ENCODE measurements around the gene TRIM23.

The TRIM23 gene

GRCh38 chr5:65624025-65624570, at the start of gene TRIM23:
Gene TRIM23 (minus strand): TSS chr5:65624333. CDS start chr5:65624274, 59 bp downstream.
- H2AFZ ChIP-seq (ENCODE audit: low read depth) = peak within 1 kb of the TSS; percentile 67
- peak within 1 kb of the TSS; percentile 78 for H3K9ac ChIP-seq
- H3K4me1 ChIP-seq (ENCODE audit: low read depth, poor library complexity, severe bottlenecking) = peaks cover 31% of the 10 kb centered on the region
- H3K27me3 ChIP-seq (ENCODE audit: insufficient read depth, low read depth) = no peaks in the 10 kb centered on the region
- no peak within 1 kb of the TSS for H3K4me3 ChIP-seq (IDR thresholded peaks at IDR 0.05; ENCODE audit: insufficient read depth, low read depth, low read length)
- H4K20me1 ChIP-seq (ENCODE audit: insufficient read depth) = no peaks in the 10 kb centered on the region
- TF ChIP-seq, protein P1, sequence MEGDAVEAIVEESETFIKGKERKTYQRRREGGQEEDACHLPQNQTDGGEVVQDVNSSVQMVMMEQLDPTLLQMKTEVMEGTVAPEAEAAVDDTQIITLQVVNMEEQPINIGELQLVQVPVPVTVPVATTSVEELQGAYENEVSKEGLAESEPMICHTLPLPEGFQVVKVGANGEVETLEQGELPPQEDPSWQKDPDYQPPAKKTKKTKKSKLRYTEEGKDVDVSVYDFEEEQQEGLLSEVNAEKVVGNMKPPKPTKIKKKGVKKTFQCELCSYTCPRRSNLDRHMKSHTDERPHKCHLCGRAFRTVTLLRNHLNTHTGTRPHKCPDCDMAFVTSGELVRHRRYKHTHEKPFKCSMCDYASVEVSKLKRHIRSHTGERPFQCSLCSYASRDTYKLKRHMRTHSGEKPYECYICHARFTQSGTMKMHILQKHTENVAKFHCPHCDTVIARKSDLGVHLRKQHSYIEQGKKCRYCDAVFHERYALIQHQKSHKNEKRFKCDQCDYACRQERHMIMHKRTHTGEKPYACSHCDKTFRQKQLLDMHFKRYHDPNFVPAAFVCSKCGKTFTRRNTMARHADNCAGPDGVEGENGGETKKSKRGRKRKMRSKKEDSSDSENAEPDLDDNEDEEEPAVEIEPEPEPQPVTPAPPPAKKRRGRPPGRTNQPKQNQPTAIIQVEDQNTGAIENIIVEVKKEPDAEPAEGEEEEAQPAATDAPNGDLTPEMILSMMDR (conservative IDR thresholded peaks at IDR 0.05; ENCODE audit: low read depth, low read length) = no peak
- H3K36me3 ChIP-seq (ENCODE audit: insufficient read depth) = no peaks in the 10 kb centered on the region
- H3K4me2 ChIP-seq = peak within 1 kb of the TSS; percentile 97
- H3K79me2 ChIP-seq (ENCODE audit: insufficient read depth, low read depth) = peaks cover 75% of the 10 kb centered on the region
- peak within 1 kb of the TSS; percentile 70 for H3K27ac ChIP-seq

GRCh38 chr5:65672796-65673195, 48.7 kb upstream of the TRIM23 start:
- Histone ChIP-seq H3K79me2 (ENCODE audit: insufficient read depth, low read depth) (no peaks in the 10 kb centered on the region), H3K27me3 (ENCODE audit: insufficient read depth, low read depth) (no peaks in the 10 kb centered on the region)
- TF ChIP-seq, protein P1 (conservative IDR thresholded peaks at IDR 0.05; ENCODE audit: low read depth, low read length) = no peak

DNA sequence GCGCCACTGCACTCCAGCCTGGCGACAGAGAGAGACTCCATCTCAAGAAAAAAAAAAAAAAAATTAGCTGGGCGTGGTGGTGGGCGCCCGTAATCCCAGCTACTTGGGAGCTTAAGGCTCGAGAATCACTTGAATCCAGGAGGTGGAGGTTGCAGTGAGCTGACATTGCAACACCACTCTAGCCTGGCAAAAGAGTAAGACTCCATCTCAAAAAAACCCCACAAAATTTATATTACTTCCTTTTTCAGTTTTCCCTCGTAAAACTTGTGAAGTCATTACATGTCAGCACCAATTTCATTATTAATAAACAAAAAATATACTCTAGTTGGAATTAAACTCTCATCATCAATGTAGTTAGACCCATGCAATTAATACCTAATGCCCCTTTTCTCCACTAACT, 44.6 kb upstream of the TRIM23 start:
- Histone ChIP-seq H3K4me2 (no peak overlapping the region), H4K20me1 (ENCODE audit: insufficient read depth) (no peaks in the 10 kb centered on the region), H3K27me3 (ENCODE audit: insufficient read depth, low read depth) (no peaks in the 10 kb centered on the region), H3K4me3 (IDR thresholded peaks at IDR 0.05; ENCODE audit: insufficient read depth, low read depth, low read length) (no peak overlapping the region), H3K36me3 (ENCODE audit: insufficient read depth) (no peaks in the 10 kb centered on the region), H3K4me1 (ENCODE audit: low read depth, poor library complexity, severe bottlenecking) (no peaks in the 10 kb centered on the region), H2AFZ (ENCODE audit: low read depth) (no peak overlapping the region), H3K9ac (no peak overlapping the region), H3K27ac (no peak overlapping the region), H3K79me2 (ENCODE audit: insufficient read depth, low read depth) (no peaks in the 10 kb centered on the region)
- TF ChIP-seq, protein P1 (conservative IDR thresholded peaks at IDR 0.05; ENCODE audit: low read depth, low read length) = no peak

More at GRCh38 chr5:65672796-65673195, 48.7 kb upstream of the TRIM23 start:
- no peak overlapping the region for H3K27ac ChIP-seq
- no peaks in the 10 kb centered on the region for H3K4me1 ChIP-seq (ENCODE audit: low read depth, poor library complexity, severe bottlenecking)
- H2AFZ ChIP-seq (ENCODE audit: low read depth) = no peak overlapping the region
- no peak overlapping the region for H3K4me2 ChIP-seq
- H3K9ac ChIP-seq = no peak overlapping the region
- no peaks in the 10 kb centered on the region for H3K36me3 ChIP-seq (ENCODE audit: insufficient read depth)
- H4K20me1 ChIP-seq (ENCODE audit: insufficient read depth) = no peaks in the 10 kb centered on the region
- H3K4me3 ChIP-seq (IDR thresholded peaks at IDR 0.05; ENCODE audit: insufficient read depth, low read depth, low read length) = no peak overlapping the region

DNA sequence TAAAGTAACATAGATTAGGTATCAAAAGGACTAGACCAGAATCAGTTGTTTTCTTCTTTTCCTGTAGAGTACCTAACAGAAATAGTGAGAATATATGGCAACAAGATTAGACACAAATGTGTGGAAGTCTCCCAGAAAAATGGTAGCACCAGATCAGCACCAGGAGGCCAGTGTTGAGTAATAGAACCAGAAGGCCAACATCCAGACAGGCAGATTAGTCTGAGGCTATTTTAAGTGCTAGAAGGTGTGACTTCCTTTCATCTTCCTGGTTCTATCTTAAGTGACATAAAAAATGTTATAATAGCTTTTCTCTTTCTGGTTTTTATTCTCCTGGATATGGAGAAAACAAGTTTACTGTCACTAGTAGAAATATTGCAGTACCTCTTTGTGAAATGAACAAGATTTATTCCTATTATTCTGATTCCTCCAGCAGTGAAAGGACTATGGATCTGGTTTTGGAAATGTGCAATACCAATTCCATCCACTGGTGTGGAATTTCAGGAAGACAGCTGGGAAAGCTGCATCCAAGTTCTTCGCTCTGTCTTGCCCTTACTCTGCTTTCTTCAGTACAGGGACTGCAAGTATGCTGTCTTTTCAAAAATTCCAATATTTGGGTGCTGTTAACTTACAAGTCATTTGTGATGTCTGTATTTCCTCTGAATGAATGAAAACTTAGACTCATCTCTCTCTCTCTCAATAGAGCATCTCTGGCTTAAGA, 39.8 kb upstream of the TRIM23 start:
- Histone ChIP-seq H3K4me2 (no peak overlapping the region), H3K9ac (no peak overlapping the region), H2AFZ (ENCODE audit: low read depth) (no peak overlapping the region), H3K79me2 (ENCODE audit: insufficient read depth, low read depth) (no peaks in the 10 kb centered on the region), H3K27ac (no peak overlapping the region), H3K4me3 (IDR thresholded peaks at IDR 0.05; ENCODE audit: insufficient read depth, low read depth, low read length) (no peak overlapping the region), H3K27me3 (ENCODE audit: insufficient read depth, low read depth) (no peaks in the 10 kb centered on the region), H3K36me3 (ENCODE audit: insufficient read depth) (no peaks in the 10 kb centered on the region), H4K20me1 (ENCODE audit: insufficient read depth) (no peaks in the 10 kb centered on the region), H3K4me1 (ENCODE audit: low read depth, poor library complexity, severe bottlenecking) (no peaks in the 10 kb centered on the region)
- TF ChIP-seq, protein P1 (conservative IDR thresholded peaks at IDR 0.05; ENCODE audit: low read depth, low read length) = no peak

Measured in KMS-11 (cell line).